ENCODE results near the gene ASB9.

DNA sequence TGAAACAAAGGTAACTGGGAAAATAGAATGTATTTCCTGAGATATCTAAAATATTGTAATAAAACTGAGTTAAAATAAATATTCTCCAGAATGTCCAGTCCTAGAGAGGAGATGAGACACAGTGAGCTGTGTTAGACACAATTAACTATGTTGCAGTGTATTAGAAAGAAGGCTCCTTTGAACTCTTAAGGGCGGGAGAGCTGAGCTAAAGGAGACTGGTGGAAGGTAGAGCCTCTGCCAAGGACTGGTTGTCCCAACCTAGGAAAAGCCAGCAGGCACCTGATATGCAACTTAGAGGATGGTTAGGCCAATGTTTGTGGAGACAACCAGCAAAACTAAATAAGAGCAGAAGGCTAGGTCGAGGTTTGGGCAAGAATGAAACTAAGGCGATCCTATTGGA is 41.2 kb upstream of the ASB9 start:
- TF ChIP-seq PTBP1 (IDR thresholded peaks at IDR 0.05; ENCODE audit: low read depth, low read length) = no peak
- TF ChIP-seq, protein P1, sequence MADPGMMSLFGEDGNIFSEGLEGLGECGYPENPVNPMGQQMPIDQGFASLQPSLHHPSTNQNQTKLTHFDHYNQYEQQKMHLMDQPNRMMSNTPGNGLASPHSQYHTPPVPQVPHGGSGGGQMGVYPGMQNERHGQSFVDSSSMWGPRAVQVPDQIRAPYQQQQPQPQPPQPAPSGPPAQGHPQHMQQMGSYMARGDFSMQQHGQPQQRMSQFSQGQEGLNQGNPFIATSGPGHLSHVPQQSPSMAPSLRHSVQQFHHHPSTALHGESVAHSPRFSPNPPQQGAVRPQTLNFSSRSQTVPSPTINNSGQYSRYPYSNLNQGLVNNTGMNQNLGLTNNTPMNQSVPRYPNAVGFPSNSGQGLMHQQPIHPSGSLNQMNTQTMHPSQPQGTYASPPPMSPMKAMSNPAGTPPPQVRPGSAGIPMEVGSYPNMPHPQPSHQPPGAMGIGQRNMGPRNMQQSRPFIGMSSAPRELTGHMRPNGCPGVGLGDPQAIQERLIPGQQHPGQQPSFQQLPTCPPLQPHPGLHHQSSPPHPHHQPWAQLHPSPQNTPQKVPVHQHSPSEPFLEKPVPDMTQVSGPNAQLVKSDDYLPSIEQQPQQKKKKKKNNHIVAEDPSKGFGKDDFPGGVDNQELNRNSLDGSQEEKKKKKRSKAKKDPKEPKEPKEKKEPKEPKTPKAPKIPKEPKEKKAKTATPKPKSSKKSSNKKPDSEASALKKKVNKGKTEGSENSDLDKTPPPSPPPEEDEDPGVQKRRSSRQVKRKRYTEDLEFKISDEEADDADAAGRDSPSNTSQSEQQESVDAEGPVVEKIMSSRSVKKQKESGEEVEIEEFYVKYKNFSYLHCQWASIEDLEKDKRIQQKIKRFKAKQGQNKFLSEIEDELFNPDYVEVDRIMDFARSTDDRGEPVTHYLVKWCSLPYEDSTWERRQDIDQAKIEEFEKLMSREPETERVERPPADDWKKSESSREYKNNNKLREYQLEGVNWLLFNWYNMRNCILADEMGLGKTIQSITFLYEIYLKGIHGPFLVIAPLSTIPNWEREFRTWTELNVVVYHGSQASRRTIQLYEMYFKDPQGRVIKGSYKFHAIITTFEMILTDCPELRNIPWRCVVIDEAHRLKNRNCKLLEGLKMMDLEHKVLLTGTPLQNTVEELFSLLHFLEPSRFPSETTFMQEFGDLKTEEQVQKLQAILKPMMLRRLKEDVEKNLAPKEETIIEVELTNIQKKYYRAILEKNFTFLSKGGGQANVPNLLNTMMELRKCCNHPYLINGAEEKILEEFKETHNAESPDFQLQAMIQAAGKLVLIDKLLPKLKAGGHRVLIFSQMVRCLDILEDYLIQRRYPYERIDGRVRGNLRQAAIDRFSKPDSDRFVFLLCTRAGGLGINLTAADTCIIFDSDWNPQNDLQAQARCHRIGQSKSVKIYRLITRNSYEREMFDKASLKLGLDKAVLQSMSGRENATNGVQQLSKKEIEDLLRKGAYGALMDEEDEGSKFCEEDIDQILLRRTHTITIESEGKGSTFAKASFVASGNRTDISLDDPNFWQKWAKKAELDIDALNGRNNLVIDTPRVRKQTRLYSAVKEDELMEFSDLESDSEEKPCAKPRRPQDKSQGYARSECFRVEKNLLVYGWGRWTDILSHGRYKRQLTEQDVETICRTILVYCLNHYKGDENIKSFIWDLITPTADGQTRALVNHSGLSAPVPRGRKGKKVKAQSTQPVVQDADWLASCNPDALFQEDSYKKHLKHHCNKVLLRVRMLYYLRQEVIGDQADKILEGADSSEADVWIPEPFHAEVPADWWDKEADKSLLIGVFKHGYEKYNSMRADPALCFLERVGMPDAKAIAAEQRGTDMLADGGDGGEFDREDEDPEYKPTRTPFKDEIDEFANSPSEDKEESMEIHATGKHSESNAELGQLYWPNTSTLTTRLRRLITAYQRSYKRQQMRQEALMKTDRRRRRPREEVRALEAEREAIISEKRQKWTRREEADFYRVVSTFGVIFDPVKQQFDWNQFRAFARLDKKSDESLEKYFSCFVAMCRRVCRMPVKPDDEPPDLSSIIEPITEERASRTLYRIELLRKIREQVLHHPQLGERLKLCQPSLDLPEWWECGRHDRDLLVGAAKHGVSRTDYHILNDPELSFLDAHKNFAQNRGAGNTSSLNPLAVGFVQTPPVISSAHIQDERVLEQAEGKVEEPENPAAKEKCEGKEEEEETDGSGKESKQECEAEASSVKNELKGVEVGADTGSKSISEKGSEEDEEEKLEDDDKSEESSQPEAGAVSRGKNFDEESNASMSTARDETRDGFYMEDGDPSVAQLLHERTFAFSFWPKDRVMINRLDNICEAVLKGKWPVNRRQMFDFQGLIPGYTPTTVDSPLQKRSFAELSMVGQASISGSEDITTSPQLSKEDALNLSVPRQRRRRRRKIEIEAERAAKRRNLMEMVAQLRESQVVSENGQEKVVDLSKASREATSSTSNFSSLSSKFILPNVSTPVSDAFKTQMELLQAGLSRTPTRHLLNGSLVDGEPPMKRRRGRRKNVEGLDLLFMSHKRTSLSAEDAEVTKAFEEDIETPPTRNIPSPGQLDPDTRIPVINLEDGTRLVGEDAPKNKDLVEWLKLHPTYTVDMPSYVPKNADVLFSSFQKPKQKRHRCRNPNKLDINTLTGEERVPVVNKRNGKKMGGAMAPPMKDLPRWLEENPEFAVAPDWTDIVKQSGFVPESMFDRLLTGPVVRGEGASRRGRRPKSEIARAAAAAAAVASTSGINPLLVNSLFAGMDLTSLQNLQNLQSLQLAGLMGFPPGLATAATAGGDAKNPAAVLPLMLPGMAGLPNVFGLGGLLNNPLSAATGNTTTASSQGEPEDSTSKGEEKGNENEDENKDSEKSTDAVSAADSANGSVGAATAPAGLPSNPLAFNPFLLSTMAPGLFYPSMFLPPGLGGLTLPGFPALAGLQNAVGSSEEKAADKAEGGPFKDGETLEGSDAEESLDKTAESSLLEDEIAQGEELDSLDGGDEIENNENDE (IDR thresholded peaks at IDR 0.05; ENCODE audit: low read depth, low read length) = no peak

All from K562 (cell line).